Calu3 (cell line): Measurements from ENCODE around the gene PDE1A. TPM values are rescaled to one million over a fixed set of nuclear protein-coding genes. Genes with fewer than 3 reads are reported as not detected.

Source experiments
- BruUV-seq: library from RNA; stranded (reverse); fragments of 400-500 nt; replicated peaks from 2 replicates; lab custom pipeline; 2021; lab: Mats Ljungman, UMichigan
- CTCF ChIA-PET: fragments of 300-600 bp; sonication (Branson Sonifier 250); formaldehyde crosslinking; loops from one replicate; lab custom pipeline; 2022; ENCODE audit warnings: antibody characterized with exemption; lab: Charles Lee
- DNase-seq: peaks from one replicate; pipeline ENCODE4 v3.0.0; 2022
- H3K27ac Mint-ChIP-seq: one replicate; pipeline ENCODE4 v1.8.0; 2022; ENCODE audit warnings: mixed read lengths; ENCODE audit not compliant: unreplicated experiment
- H3K27me3 Mint-ChIP-seq: one replicate; pipeline ENCODE4 v1.8.0; 2022; ENCODE audit warnings: mixed read lengths; ENCODE audit not compliant: unreplicated experiment
- H3K36me3 Mint-ChIP-seq: one replicate; pipeline ENCODE4 v1.8.0; 2022; ENCODE audit warnings: mild to moderate bottlenecking, moderate library complexity, mixed read lengths; ENCODE audit not compliant: insufficient read depth, unreplicated experiment
- H3K4me1 Mint-ChIP-seq: one replicate; pipeline ENCODE4 v1.8.0; 2022; ENCODE audit warnings: mild to moderate bottlenecking, low read depth, mixed read lengths; ENCODE audit not compliant: unreplicated experiment
- H3K4me3 Mint-ChIP-seq: one replicate; pipeline ENCODE4 v1.8.0; 2022; ENCODE audit warnings: mild to moderate bottlenecking, low read depth, moderate library complexity, mixed read lengths; ENCODE audit not compliant: unreplicated experiment
- H3K9me3 Mint-ChIP-seq: one replicate; pipeline ENCODE4 v1.8.0; 2022; ENCODE audit warnings: low read depth, mixed read lengths; ENCODE audit not compliant: unreplicated experiment
- CTCF ChIP-seq: fragments of 200-600 bp; IDR thresholded peaks from one replicate; pipeline ENCODE4 v1.8.0; 2022; ENCODE audit warnings: antibody characterized with exemption; ENCODE audit not compliant: unreplicated experiment
- intact Hi-C: fragments of 100-400 bp; cut with micrococcal nuclease; formaldehyde crosslinking; loops from one replicate; pipeline ENCODE4 v1.10.0; 2022; ENCODE audit not compliant: unreplicated experiment
- total RNA-seq: library from RNA; stranded (reverse); gene quantifications from 2 replicates; pipeline ENCODE4 v1.2.3, GENCODE V29; 2022

The PDE1A gene
- total RNA-seq, 1 experiment from 2014 or later: 0.26 TPM

DNA sequence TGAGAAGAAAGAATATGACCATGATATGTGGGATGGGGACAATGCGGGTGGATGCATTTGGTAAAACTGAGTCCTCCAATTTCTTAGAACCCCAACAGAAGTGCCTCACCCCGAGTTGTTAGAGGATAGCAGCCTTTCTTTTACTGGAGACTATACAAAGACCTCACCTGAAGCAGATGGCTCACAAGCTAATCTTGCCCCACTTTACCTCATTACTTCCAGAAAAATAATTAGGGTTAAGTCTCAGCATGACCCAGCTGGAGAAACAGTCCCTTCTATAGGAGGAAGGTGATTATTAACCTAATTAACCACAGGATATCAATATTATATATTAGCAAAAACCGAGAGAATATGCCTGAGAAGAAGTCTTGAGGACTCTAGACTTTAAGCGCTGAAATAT, 128.4 kb downstream of the PDE1A start:
- Mint-ChIP-seq H3K27ac (no peak overlapping the region), H3K27me3 (no peaks in the 10 kb centered on the region), H3K36me3 (no peaks in the 10 kb centered on the region), H3K4me3 (no peak overlapping the region), H3K9me3 (no peaks in the 10 kb centered on the region), H3K4me1 (no peaks in the 10 kb centered on the region)
- no peak for DNase-seq
- CTCF ChIA-PET: interaction anchor here (0.6 kb wide), 1 partner anchor 881 kb away, joined by 3 read pairs; no protein-coding TSS in a partner anchor
- intact Hi-C loops: no loop called here
- BruUV-seq: no TSS peak
- no peak for TF ChIP-seq CTCF

GRCh38 chr2:182291296-182291695, 135.5 kb downstream of the PDE1A start:
- Mint-ChIP-seq H3K27me3 (no peaks in the 10 kb centered on the region), H3K27ac (no peak overlapping the region), H3K36me3 (no peaks in the 10 kb centered on the region), H3K4me1 (peaks cover 9% of the 10 kb centered on the region), H3K9me3 (no peaks in the 10 kb centered on the region), H3K4me3 (no peak overlapping the region)
- no TSS peak for BruUV-seq
- CTCF ChIA-PET: no interaction called here
- intact Hi-C loops: no loop called here
- TF ChIP-seq CTCF: no peak
- DNase-seq: no peak

GRCh38 chr2:182283512-182283911, 143.3 kb downstream of the PDE1A start:
- TF ChIP-seq CTCF: no peak
- Mint-ChIP-seq H3K9me3 (no peaks in the 10 kb centered on the region), H3K27ac (peak overlapping the region; percentile 50), H3K4me3 (no peak overlapping the region), H3K36me3 (no peaks in the 10 kb centered on the region), H3K4me1 (peaks cover 9% of the 10 kb centered on the region), H3K27me3 (no peaks in the 10 kb centered on the region)
- intact Hi-C loops: no loop called here
- CTCF ChIA-PET: interaction anchor here (0.7 kb wide), 1 partner anchor 610 kb away, joined by 3 read pairs; no protein-coding TSS in a partner anchor
- no peak for DNase-seq
- BruUV-seq: no TSS peak

GRCh38 chr2:182281276-182281675, 145.6 kb downstream of the PDE1A start:
- Mint-ChIP-seq H3K9me3 (no peaks in the 10 kb centered on the region), H3K27me3 (no peaks in the 10 kb centered on the region), H3K27ac (no peak overlapping the region), H3K4me1 (no peaks in the 10 kb centered on the region), H3K4me3 (no peak overlapping the region), H3K36me3 (no peaks in the 10 kb centered on the region)
- no peak for DNase-seq
- no peak for TF ChIP-seq CTCF
- BruUV-seq: no TSS peak
- CTCF ChIA-PET: no interaction called here
- intact Hi-C loops: no loop called here
